Occipital lobe (tissue), 2 donors: ENCODE measurements around the gene RAP1A. TPM values are rescaled to one million over a fixed set of nuclear protein-coding genes. Genes with fewer than 3 reads are reported as not detected.
"Not testable (repeated sequence)": the region's sequence is repeated elsewhere in the genome, so short reads cannot be mapped to it uniquely, and the experiment has no call there.

Experiments
- DNase-seq: peaks from one replicate; lab custom pipeline; 2025; lab: John Stamatoyannopoulos, UW
- total RNA-seq: library from RNA; depleted of rRNA; stranded (reverse); fragments of >200 nt; gene quantifications from one replicate; pipeline ENCODE4 v1.2.3, GENCODE V29; 2014

The RAP1A gene
- total RNA-seq, 1 donor from 2014 or later: 31.0 TPM

DNA sequence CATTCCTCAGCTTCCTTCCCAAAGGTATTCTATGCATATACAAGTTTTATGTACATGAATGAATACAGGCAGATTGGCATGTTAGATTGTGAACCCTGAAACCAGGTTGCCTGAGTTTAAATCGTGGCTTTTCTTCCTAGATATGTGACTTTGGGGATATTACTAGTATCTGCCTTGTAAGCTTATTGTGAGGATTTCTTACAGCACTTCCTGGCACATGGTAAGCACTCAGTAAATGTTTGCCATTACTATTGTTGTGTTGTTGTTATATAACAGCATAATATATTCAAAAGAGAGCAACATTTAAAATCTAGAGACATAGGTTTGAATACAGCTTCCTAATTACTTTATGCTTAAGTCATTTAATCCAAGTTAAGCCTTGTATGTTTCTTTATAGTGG is 45.1 kb downstream of the RAP1A start:
- no peak for DNase-seq

DNA sequence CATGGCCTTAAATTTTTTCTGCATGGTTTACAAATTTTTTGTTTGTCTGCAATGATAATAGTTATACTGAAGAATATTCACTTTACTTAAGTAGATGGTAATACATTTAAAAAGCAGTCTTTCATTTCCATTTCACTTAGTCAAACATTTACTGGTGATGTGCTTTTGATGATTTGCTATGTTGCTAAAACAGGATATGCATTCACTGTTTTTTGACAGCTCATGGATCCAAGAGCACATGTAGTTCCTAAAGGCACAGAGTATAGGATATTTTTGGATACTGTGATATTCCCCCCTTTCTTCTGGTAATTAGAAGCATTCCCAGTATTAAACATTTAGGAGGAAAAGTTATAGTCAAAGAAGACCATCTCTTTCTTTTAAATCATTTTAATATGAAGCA is 45.9 kb downstream of the RAP1A start:
- DNase-seq: no peak

DNA sequence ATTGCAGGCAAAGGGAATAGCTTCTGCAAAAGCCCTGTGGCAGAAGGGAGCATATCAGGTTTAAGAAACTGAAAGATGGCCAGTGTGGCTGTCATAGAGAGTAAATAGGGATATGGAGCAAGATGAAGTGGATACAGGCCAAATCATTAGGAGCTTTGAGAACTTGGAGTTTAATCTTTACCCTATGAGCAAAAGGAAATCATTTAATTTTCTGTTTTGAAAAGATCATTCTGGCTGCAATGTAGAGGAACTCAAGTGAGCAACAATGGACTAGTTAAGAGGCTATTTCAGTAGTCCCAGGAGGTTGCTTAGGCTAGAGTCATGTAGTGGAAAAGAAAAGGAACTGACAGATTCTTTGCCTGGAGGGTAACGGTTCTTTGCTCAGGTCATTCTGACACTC is 47.2 kb downstream of the RAP1A start:
- no peak for DNase-seq

DNA sequence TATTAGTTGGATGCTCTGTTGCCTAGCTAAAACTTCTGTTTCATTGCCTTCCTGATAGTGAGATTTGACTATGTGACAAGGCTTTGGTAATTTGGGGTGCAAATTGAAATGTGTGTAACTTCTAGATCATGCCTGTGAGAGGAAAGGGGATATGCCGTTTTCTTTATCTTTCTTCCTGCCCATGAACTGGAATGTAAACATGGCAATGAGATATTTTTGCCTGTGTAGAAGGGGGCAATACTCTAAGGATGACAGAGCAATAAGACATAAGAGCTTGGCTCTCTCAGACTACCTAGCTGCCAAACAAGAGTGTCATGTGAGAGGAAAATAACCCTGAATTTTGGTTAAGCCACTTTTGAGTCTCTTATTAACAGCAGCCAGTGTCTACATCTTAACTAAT is 49.7 kb downstream of the RAP1A start:
- no peak for DNase-seq

DNA sequence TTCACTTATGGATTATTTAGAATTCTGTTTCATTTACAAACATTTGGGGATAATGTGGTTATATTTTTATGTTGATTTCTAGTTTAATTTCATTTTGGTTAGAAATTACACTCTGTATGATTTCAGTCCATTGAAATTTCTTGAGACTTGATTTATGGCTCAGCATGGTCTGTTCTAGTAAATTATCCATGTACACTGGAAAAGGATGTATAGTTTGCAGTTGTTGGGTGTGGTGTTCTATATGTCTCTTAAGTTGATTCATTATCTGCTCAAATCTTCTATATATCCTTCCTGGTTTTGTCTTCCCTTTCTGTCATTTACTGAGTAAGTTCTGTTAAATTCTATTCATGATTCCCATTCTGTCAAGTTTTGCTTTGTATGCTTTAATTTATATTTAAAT is 52.3 kb downstream of the RAP1A start:
- DNase-seq: no peak

- no peak for DNase-seq
Measured at GRCh38 chr1:111672331-111672730, 52.7 kb downstream of the RAP1A start.

- DNase-seq: no peak
Measured at GRCh38 chr1:111677604-111678003, 58.0 kb downstream of the RAP1A start.

DNA sequence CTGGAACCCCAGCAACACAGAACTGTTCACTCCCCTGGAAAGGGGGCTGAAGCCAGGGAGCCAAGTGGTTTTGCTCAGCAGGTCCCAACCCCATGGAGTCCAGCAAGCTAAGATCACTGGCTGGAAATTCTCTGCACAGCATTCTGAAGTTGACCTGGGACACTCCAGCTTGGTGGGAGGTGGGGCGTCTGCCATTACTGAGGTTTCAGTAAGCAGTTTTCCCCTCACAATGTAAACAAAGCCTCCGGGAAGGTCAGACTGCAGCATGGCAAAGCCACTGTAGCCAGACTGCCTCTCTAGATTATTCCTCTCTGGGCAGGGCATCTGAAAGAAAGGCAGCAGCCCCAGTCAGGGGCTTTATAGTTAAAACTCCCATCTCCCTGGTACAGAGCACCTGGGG is 60.0 kb downstream of the RAP1A start:
- DNase-seq: no peak

- DNase-seq: not testable (repeated sequence)
Measured at GRCh38 chr1:111680212-111680800, 60.7 kb downstream of the RAP1A start.

GRCh38 chr1:111685293-111686153 is 65.9 kb downstream of the RAP1A start:
- DNase-seq: not testable (repeated sequence)

GRCh38 chr1:111690306-111690617 is 70.7 kb downstream of the RAP1A start:
- DNase-seq: no peak

DNA sequence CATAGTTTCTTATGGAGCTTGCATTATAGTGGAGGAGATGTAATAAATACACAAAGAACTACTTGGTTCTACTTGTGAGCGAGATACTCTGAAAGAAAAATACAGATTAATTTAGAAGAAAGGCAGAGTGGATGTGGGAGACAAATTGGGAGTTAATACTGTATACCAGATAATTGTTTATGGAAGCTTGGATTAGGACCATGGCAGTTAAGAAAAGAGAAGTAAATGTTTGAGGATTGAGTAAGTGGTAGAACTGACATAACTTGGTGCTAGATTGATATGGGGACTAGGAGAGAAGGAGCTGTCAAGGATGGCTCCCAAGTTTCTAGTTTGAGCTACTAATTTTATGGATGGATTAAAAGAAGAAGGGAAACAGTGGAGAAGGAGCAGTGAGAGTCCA is 72.3 kb downstream of the RAP1A start:
- no peak for DNase-seq

GRCh38 chr1:111695801-111696200 is 76.2 kb downstream of the RAP1A start:
- no peak for DNase-seq

DNA sequence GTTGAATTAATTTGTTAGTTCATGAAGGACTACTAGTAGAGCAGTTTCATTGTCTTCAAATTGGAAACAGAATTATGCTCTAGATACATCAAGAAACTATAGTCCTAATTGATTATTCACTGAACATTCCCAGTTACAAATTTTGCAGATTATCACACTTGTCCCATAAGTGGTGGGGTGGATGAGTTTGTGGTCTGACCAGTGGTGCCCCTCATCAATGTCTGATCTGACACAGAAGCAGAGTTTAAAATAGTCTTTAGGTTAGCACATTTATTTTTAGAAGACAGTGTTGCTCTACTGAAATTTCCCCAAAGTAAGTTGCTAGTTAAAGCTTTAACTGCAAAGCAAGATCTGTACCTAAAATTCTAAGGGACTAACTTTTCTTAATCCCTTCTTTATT is 76.7 kb downstream of the RAP1A start:
- no peak for DNase-seq

- no peak for DNase-seq
Measured at GRCh38 chr1:111699268-111699667, 79.7 kb downstream of the RAP1A start.

- DNase-seq: no peak
Measured at GRCh38 chr1:111702504-111703050, 83.0 kb downstream of the RAP1A start.

DNA sequence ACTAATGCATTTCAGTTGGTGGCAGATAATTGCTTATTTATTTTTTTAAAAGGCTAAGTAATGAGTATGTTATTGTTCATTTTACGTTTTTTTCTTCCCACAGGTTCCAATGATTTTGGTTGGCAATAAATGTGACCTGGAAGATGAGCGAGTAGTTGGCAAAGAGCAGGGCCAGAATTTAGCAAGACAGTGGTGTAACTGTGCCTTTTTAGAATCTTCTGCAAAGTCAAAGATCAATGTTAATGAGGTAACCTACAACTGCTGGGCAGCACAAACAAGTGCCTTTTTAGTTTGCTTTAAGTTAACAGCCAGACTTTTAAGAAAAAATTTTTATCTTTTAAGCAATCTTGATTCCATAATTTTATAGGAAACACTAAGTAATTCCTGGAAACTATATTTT is 84.7 kb downstream of the RAP1A start:
- no peak for DNase-seq

DNA sequence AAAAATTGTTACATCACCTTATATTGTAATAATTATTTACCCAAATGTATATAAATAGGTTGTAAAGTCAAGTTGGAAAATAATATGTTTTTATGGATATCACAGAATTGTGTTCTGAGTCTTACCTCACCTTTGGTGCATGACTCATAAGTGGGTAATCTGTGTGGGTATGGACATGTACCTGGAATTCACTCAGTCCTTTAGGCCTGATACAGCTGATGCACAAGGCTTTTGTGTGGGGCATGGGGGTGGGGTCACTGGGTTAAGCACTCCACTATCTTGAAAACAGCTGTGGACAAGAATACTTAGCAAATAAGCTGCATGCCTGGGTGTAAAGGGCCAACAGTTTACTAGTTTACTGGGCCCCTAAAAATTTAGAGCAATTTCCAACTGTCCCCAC is 85.2 kb downstream of the RAP1A start:
- DNase-seq: no peak

GRCh38 chr1:111705841-111706240 is 86.3 kb downstream of the RAP1A start:
- DNase-seq: no peak

- DNase-seq: no peak
Measured at GRCh38 chr1:111706921-111707320, 87.3 kb downstream of the RAP1A start.

GRCh38 chr1:111707906-111708305 is 88.3 kb downstream of the RAP1A start:
- no peak for DNase-seq

DNA sequence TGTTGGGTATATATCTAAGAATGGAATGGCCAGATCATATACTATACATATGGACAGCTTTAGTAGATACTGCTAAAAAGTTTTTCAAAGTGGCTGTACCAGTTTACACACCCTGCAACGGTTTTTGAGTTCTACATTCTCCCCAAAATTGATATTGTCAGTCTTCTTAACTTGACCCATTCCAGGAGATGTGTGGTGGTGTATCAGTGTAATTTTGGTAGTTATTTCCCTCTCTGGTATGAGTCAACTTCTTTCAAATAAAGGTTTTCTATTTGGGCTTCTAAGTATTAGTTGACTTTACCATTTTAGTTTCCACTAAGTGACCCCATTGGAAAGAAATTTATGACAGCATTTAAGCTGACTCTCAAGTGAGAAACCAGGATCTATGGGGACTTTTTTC is 90.4 kb downstream of the RAP1A start:
- no peak for DNase-seq

GRCh38 chr1:111716333-111716732 is 96.7 kb downstream of the RAP1A start:
- DNase-seq: no peak
